ENCODE data around the gene FREY1. TPM values are rescaled to one million over a fixed set of nuclear protein-coding genes. Genes with fewer than 3 reads are reported as not detected.

Gene FREY1
- total and polyA plus RNA-seq, 2 of the 13 experiments (the other 11 are each of a cell fraction or from before 2014, with no cell fraction given), result 0.44 to 0.73 TPM

DNA sequence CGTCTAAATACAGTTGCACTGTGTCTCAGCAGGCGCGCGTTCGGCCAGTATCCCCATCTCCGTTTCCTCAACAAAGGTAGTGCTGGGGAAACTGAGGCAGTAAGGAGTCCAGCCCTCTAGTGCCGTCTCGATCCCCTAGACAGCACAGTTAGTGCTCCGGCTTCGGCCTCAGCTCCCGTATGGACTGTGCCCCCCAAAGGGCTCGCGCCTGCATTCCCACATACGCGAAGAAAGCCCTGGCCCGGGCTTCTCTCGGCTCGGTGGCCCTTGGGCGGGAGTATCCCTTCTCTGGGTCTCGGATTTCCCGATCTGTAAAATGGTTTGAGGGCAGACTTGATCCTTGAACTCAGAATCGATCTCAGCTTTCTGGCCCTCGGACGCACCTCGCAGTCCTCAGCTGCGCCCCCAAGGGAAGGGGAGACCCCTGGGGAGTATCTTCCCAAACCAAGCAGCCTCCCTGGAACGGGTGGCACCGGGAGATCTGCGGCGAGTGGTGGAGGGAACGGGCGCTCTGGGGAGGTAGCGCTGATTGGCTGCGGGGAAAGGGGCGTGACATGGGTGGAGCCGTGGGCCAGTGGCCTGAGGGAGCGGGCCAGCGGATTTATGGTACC is 11.4 kb upstream of the FREY1 start (continued):
- TF ChIP-seq ZFP37 (CRISPR knock-in tag; IDR thresholded peaks at IDR 0.05; ENCODE audit: borderline replicate concordance) (no peak), MYNN (CRISPR knock-in tag; IDR thresholded peaks at IDR 0.05; ENCODE audit: low read depth) (peak; percentile 82; the same call in 1 of the 2 replicates), NFKBIZ (CRISPR knock-in tag; IDR thresholded peaks at IDR 0.05) (no peak), NONO (IDR thresholded peaks at IDR 0.05) (no peak), NONO (CRISPR knock-in tag; conservative IDR thresholded peaks at IDR 0.05) (0 out of 2 replicates have a peak, but pooled peaks have one; percentile 16), BRD4 (CRISPR knock-in tag; IDR thresholded peaks at IDR 0.05) (no peak), ZNF232 (CRISPR knock-in tag; IDR thresholded peaks at IDR 0.05; ENCODE audit: borderline replicate concordance) (0 out of 2 replicates have a peak, but pooled peaks have one; percentile 29), ZNF713 (CRISPR knock-in tag; IDR thresholded peaks at IDR 0.05) (no peak), HDAC2 (CRISPR knock-in tag; IDR thresholded peaks at IDR 0.05) (0 out of 2 replicates have a peak, but pooled peaks have one; percentile 41), KMT2A (CRISPR knock-in tag; IDR thresholded peaks at IDR 0.05) (0 out of 2 replicates have a peak, but pooled peaks have one; percentile 17), ZNF570 (CRISPR knock-in tag; IDR thresholded peaks at IDR 0.05; ENCODE audit: borderline replicate concordance) (no peak), ARID2 (CRISPR knock-in tag; IDR thresholded peaks at IDR 0.05; ENCODE audit: borderline replicate concordance) (no peak), TCF12 (IDR thresholded peaks at IDR 0.05) (no peak), TCF12 (CRISPR knock-in tag; IDR thresholded peaks at IDR 0.05) (0 out of 2 replicates have a peak, but pooled peaks have one; percentile 35), RFX3 (CRISPR knock-in tag; IDR thresholded peaks at IDR 0.05) (no peak), ZNF446 (CRISPR knock-in tag; IDR thresholded peaks at IDR 0.05) (peak; percentile 48; the same call in 1 of the 2 replicates), DMAP1 (CRISPR knock-in tag; IDR thresholded peaks at IDR 0.05) (peak; percentile 32; the same call in 1 of the 2 replicates), ATF6 (CRISPR knock-in tag; conservative IDR thresholded peaks at IDR 0.05) (no peak), ZNF639 (CRISPR knock-in tag; conservative IDR thresholded peaks at IDR 0.05) (no peak)
- TF ChIP-seq, protein P1, sequence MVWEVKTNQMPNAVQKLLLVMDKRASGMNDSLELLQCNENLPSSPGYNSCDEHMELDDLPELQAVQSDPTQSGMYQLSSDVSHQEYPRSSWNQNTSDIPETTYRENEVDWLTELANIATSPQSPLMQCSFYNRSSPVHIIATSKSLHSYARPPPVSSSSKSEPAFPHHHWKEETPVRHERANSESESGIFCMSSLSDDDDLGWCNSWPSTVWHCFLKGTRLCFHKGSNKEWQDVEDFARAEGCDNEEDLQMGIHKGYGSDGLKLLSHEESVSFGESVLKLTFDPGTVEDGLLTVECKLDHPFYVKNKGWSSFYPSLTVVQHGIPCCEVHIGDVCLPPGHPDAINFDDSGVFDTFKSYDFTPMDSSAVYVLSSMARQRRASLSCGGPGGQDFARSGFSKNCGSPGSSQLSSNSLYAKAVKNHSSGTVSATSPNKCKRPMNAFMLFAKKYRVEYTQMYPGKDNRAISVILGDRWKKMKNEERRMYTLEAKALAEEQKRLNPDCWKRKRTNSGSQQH (CRISPR knock-in tag; IDR thresholded peaks at IDR 0.05; ENCODE audit: low read depth), result no peak
- TF ChIP-seq, protein P2, sequence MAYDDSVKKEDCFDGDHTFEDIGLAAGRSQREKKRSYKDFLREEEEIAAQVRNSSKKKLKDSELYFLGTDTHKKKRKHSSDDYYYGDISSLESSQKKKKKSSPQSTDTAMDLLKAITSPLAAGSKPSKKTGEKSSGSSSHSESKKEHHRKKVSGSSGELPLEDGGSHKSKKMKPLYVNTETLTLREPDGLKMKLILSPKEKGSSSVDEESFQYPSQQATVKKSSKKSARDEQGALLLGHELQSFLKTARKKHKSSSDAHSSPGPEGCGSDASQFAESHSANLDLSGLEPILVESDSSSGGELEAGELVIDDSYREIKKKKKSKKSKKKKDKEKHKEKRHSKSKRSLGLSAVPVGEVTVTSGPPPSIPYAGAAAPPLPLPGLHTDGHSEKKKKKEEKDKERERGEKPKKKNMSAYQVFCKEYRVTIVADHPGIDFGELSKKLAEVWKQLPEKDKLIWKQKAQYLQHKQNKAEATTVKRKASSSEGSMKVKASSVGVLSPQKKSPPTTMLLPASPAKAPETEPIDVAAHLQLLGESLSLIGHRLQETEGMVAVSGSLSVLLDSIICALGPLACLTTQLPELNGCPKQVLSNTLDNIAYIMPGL (CRISPR knock-in tag; IDR thresholded peaks at IDR 0.05; ENCODE audit: borderline replicate concordance in 1 of 2, low read depth in 1 of 2), result peak in 1 of 2 experiments; percentile 31; a peak in 1 of 4 replicates
- TF ChIP-seq, protein P3, sequence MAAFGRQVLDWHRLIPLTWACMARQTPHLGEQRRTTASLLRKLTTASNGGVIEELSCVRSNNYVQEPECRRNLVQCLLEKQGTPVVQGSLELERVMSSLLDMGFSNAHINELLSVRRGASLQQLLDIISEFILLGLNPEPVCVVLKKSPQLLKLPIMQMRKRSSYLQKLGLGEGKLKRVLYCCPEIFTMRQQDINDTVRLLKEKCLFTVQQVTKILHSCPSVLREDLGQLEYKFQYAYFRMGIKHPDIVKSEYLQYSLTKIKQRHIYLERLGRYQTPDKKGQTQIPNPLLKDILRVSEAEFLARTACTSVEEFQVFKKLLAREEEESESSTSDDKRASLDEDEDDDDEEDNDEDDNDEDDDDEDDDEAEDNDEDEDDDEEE (CRISPR knock-in tag; IDR thresholded peaks at IDR 0.05), result peak; percentile 59; the same call in 1 of the 2 replicates
